MM.1S (cell line): ENCODE results near the gene TMEM174.

Experiments used
- DNase-seq: peaks from one replicate; pipeline ENCODE4 v3.0.0-alpha.2; 2015
- H2AFZ ChIP-seq: fragments of 300-600 bp; sonication (generic); 2 replicates; pipeline ENCODE4 v1.6.0; 2016; ENCODE audit warnings: antibody characterized with exemption, low read length
- H3F3A ChIP-seq: fragments of 300-600 bp; sonication (generic); 2 replicates; pipeline ENCODE4 v1.6.1; 2016; ENCODE audit warnings: mild to moderate bottlenecking, antibody characterized with exemption, low read length, moderate library complexity, mixed read lengths; ENCODE audit not compliant: insufficient read depth
- H3K27ac ChIP-seq: fragments of 300-600 bp; sonication (generic); 2 replicates; pipeline ENCODE4 v1.5.1; 2016; ENCODE audit warnings: mild to moderate bottlenecking, low read length
- H3K27me3 ChIP-seq: fragments of 300-600 bp; sonication (generic); replicated peaks from 2 replicates; pipeline ENCODE4 v1.6.0; 2016; ENCODE audit warnings: low read length; ENCODE audit not compliant: insufficient read depth
- H3K36me3 ChIP-seq: fragments of 300-600 bp; sonication (generic); replicated peaks from 2 replicates; pipeline ENCODE4 v1.6.1; 2016; ENCODE audit warnings: mild to moderate bottlenecking, low read length, mixed read lengths; ENCODE audit not compliant: insufficient read depth
- H3K4me1 ChIP-seq: fragments of 300-600 bp; sonication (generic); 2 replicates; pipeline ENCODE4 v1.6.1; 2016; ENCODE audit warnings: low read length, mixed read lengths
- H3K4me2 ChIP-seq: fragments of 300-600 bp; sonication (generic); 2 replicates; pipeline ENCODE4 v1.6.0; 2016; ENCODE audit warnings: low read depth, low read length
- H3K4me3 ChIP-seq: fragments of 300-600 bp; sonication (generic); 2 replicates; pipeline ENCODE4 v1.5.1; 2016; ENCODE audit warnings: low read length, mixed read lengths
- H3K79me2 ChIP-seq: fragments of 300-600 bp; sonication (generic); 2 replicates; pipeline ENCODE4 v1.6.1; 2016; ENCODE audit warnings: mixed run types, low read length, mixed read lengths
- H3K9ac ChIP-seq: fragments of 300-600 bp; sonication (generic); 2 replicates; pipeline ENCODE4 v1.6.1; 2016; ENCODE audit warnings: low read length, mixed read lengths
- H3K9me2 ChIP-seq: fragments of 300-600 bp; sonication (generic); replicated peaks from 2 replicates; pipeline ENCODE4 v1.6.1; 2016; ENCODE audit warnings: mild to moderate bottlenecking, low read length, mixed read lengths; ENCODE audit not compliant: insufficient read depth
- H3K9me3 ChIP-seq: fragments of 300-600 bp; sonication (generic); replicated peaks from 2 replicates; pipeline ENCODE4 v1.6.1; 2016; ENCODE audit warnings: mild to moderate bottlenecking, low read length, mixed read lengths; ENCODE audit not compliant: insufficient read depth
- H4K20me1 ChIP-seq: fragments of 300-600 bp; sonication (generic); 2 replicates; pipeline ENCODE4 v1.6.1; 2016; ENCODE audit warnings: mild to moderate bottlenecking, low read length, moderate library complexity, mixed read lengths; ENCODE audit not compliant: insufficient read depth
- EZH2 ChIP-seq: fragments of 300-600 bp; sonication (generic); optimal IDR thresholded peaks from 2 replicates; pipeline ENCODE3; 2017; ENCODE audit warnings: low read depth, mild to moderate bottlenecking, antibody characterized with exemption, low read length, mixed read lengths
- EZH2phosphoT487 ChIP-seq: fragments of 300-600 bp; sonication (generic); IDR thresholded peaks from 2 replicates; pipeline ENCODE4 v1.6.1; 2018; ENCODE audit warnings: antibody characterized with exemption, low read length
- TF ChIP-seq, protein P1 (sequence below): fragments of 300-600 bp; sonication (generic); IDR thresholded peaks from 2 replicates; pipeline ENCODE4 v1.5.1; 2016; ENCODE audit warnings: antibody characterized with exemption, low read length, mixed read lengths

TMEM174 gene

DNA sequence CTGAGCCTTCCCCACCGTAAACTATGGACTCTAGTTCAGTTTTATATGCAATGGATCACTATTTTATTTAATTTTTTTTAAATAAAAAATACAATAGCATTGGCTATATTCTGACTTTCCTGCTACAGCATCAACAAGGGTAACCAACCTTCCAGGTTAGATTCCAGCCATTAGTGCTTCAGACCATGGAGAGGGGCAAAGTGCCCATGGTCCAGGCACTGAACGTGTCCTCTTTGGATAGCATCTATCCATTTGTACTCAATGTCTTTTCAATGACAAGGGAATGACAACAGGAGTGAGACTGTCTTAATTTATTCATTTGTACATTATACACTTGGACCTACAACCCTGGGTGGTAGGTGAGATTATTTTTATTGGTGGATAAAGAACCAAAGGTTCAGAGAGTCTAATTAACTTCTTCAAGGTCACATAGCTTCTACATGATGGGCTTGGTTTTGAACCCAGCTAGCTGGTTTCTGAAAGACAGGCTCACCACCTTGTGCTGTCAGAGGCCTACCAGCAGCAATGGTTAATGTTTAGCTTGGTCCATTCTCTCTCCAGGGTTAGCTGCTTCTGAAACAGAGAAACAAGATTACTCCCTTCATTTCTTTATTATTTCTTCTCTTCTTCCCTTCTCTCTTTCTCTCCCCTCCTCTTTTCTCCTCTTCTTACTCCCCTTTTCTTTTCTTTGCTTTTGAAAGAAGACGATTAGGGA, 41.1 kb upstream of the TMEM174 start:
- no peak for DNase-seq
- H3K27ac ChIP-seq, result no peak overlapping the region
- no peaks in the 10 kb centered on the region for H3K4me1 ChIP-seq
- H3F3A ChIP-seq, result no peaks in the 10 kb centered on the region
- no peak overlapping the region for H3K9ac ChIP-seq
- H3K4me2 ChIP-seq, result no peak overlapping the region
- no peak overlapping the region for H3K4me3 ChIP-seq
- H3K27me3 ChIP-seq, result no peaks in the 10 kb centered on the region
- H3K9me3 ChIP-seq, result no peaks in the 10 kb centered on the region
- H2AFZ ChIP-seq, result no peak overlapping the region
- TF ChIP-seq, protein P1, sequence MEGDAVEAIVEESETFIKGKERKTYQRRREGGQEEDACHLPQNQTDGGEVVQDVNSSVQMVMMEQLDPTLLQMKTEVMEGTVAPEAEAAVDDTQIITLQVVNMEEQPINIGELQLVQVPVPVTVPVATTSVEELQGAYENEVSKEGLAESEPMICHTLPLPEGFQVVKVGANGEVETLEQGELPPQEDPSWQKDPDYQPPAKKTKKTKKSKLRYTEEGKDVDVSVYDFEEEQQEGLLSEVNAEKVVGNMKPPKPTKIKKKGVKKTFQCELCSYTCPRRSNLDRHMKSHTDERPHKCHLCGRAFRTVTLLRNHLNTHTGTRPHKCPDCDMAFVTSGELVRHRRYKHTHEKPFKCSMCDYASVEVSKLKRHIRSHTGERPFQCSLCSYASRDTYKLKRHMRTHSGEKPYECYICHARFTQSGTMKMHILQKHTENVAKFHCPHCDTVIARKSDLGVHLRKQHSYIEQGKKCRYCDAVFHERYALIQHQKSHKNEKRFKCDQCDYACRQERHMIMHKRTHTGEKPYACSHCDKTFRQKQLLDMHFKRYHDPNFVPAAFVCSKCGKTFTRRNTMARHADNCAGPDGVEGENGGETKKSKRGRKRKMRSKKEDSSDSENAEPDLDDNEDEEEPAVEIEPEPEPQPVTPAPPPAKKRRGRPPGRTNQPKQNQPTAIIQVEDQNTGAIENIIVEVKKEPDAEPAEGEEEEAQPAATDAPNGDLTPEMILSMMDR, result no peak
- no peak for TF ChIP-seq EZH2phosphoT487
- TF ChIP-seq EZH2, result no peak
- H3K79me2 ChIP-seq, result no peaks in the 10 kb centered on the region
- no peaks in the 10 kb centered on the region for H3K9me2 ChIP-seq
- no peaks in the 10 kb centered on the region for H4K20me1 ChIP-seq
- H3K36me3 ChIP-seq, result no peaks in the 10 kb centered on the region

DNA sequence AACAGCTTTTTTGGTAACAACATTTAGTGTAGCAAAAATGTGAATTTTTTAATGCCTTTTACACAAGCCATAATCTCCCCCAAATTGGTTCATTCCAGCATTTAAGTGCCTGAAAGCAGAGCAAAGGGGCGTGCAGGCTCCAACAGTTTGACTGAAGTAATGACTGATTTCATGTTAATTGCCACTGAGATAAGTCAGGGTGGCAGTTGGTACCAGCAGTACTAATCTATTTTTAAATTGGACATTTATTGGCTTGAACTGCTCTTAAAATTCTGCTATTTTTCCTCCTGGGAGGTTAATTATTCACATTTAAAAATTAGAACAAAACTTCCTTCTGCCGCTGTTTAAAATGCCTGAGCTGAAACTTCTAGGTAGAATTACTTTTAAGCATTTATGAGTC, 40.2 kb upstream of the TMEM174 start:
- H3K27me3 ChIP-seq, result no peaks in the 10 kb centered on the region
- no peaks in the 10 kb centered on the region for H3K79me2 ChIP-seq
- TF ChIP-seq EZH2phosphoT487, result no peak
- no peak for TF ChIP-seq EZH2
- TF ChIP-seq, protein P1, result no peak
- no peak overlapping the region for H3K27ac ChIP-seq
- no peak overlapping the region for H3K4me3 ChIP-seq
- H3K9ac ChIP-seq, result no peak overlapping the region
- H3K4me2 ChIP-seq, result no peak overlapping the region
- no peaks in the 10 kb centered on the region for H4K20me1 ChIP-seq
- H2AFZ ChIP-seq, result no peak overlapping the region
- no peaks in the 10 kb centered on the region for H3K4me1 ChIP-seq
- no peaks in the 10 kb centered on the region for H3F3A ChIP-seq
- no peak for DNase-seq
- no peaks in the 10 kb centered on the region for H3K9me2 ChIP-seq
- H3K9me3 ChIP-seq, result no peaks in the 10 kb centered on the region
- H3K36me3 ChIP-seq, result no peaks in the 10 kb centered on the region

DNA sequence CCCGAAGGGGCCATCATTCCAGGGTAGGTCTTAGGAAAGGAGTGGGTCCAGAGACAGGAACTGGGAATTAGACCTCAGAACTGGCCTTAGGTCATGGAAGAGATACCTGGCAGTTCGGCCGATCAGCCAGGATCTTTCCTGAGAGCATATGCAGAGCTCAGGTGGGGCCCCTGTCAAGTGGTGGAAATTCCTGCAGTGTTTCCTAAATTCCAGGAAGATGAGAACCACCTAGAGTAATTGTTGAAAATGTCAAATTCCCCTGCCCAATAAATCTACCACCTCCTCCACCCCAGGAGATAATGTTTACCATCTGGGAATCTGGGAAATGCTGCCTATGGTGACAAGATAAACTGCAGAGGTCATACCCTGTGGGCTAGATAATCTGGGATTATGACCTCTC, 38.0 kb upstream of the TMEM174 start:
- Histone ChIP-seq H3F3A (no peaks in the 10 kb centered on the region), H3K27me3 (no peaks in the 10 kb centered on the region), H3K27ac (no peak overlapping the region), H3K9me3 (no peaks in the 10 kb centered on the region), H3K4me1 (no peaks in the 10 kb centered on the region), H4K20me1 (no peaks in the 10 kb centered on the region), H3K9me2 (no peaks in the 10 kb centered on the region), H3K9ac (no peak overlapping the region), H3K79me2 (no peaks in the 10 kb centered on the region), H2AFZ (no peak overlapping the region), H3K4me3 (no peak overlapping the region), H3K4me2 (no peak overlapping the region), H3K36me3 (no peaks in the 10 kb centered on the region)
- no peak for DNase-seq
- TF ChIP-seq EZH2 (no peak), EZH2phosphoT487 (no peak)
- TF ChIP-seq, protein P1, result no peak
